ENCODE results near the gene HSF2BP. TPM values are rescaled to one million over a fixed set of nuclear protein-coding genes. Genes with fewer than 3 reads are reported as not detected.

The HSF2BP gene
- total RNA-seq, 1 experiment from 2014 or later: 1.5 TPM

- Histone ChIP-seq H3K9ac (ENCODE audit: extremely low read depth, insufficient read length, low read length) (no peak overlapping the region), H2AK5ac (ENCODE audit: insufficient read length, low read length) (no peak overlapping the region), H4K91ac (ENCODE audit: insufficient read length, low read depth, low read length) (no peak overlapping the region), H2BK12ac (ENCODE audit: insufficient read length, low read depth, low read length) (no peak overlapping the region), H3K79me2 (ENCODE audit: insufficient read depth, low read length) (no peaks in the 10 kb centered on the region), H3K79me1 (ENCODE audit: insufficient read depth, low read depth, low read length, poor library complexity, severe bottlenecking) (no peaks in the 10 kb centered on the region), H2AFZ (ENCODE audit: low read length) (no peak overlapping the region), H4K8ac (replicated peaks; ENCODE audit: insufficient read length, low read depth, low read length) (no peak overlapping the region), H3K4me1 (ENCODE audit: insufficient read depth, low read length) (no peaks in the 10 kb centered on the region), H3K4ac (ENCODE audit: low read depth, low read length) (no peak overlapping the region), H3T11ph (ENCODE audit: low read length) (no peak overlapping the region), H3K27me3 (ENCODE audit: insufficient read depth, low read length) (no peaks in the 10 kb centered on the region), H3K56ac (ENCODE audit: insufficient read length, low read depth, low read length) (no peak overlapping the region), H3K27ac (ENCODE audit: insufficient read length, low read depth, low read length) (no peak overlapping the region), H3K18ac (ENCODE audit: insufficient read length, low read depth, low read length) (no peak overlapping the region), H3K4me2 (ENCODE audit: insufficient read depth, insufficient read length, low read length) (no peak overlapping the region), H3K23ac (ENCODE audit: insufficient read length, low read depth, low read length) (no peak overlapping the region), H2BK20ac (ENCODE audit: low read depth, low read length, poor library complexity, severe bottlenecking) (no peak overlapping the region), H2BK120ac (ENCODE audit: low read depth, low read length, poor library complexity, severe bottlenecking) (no peak overlapping the region), H4K20me1 (ENCODE audit: control insufficient read depth, insufficient read depth, insufficient read length) (no peaks in the 10 kb centered on the region), H2BK5ac (ENCODE audit: insufficient read length, low read length) (no peak overlapping the region), H2BK15ac (ENCODE audit: low read depth, low read length) (no peak overlapping the region), H4K5ac (ENCODE audit: insufficient read length, low read depth, low read length) (no peak overlapping the region), H3K9me3 (ENCODE audit: control insufficient read depth, low read depth, low read length) (no peaks in the 10 kb centered on the region), H3K23me2 (ENCODE audit: insufficient read length, low read depth, low read length, poor library complexity, severe bottlenecking) (no peaks in the 10 kb centered on the region), H3K14ac (ENCODE audit: insufficient read depth, low read length) (no peak overlapping the region)
- H3K4me1 Mint-ChIP-seq: no peaks in the 10 kb centered on the region
- H3K9me3 Mint-ChIP-seq: peaks cover 0 to 1% of the 10 kb centered on the region in 2 experiments; a peak in 1 of 5 replicates
- TF ChIP-seq CTCF (conservative IDR thresholded peaks at IDR 0.05): no peak
- WGBS (ENCODE audit: extremely low coverage, insufficient read length, low lambda C conversion rate): no CpG with 5 or more reads among the region's 7 CpGs
- H3K27me3 Mint-ChIP-seq (ENCODE audit: low read depth): peaks cover 2% of the 10 kb centered on the region; the same call in 1 of the 2 replicates
- no peaks in the 10 kb centered on the region; a peak in 1 of 7 replicates for H3K36me3 Mint-ChIP-seq (ENCODE audit: insufficient read depth in 1 of 3, low read depth in 3 of 3)
- no peak overlapping the region for H3K27ac Mint-ChIP-seq
- H3K4me3 Mint-ChIP-seq: no peak overlapping the region
- DNase-seq: no peak
Observed at GRCh38 chr21:43635436-43635835, 23.9 kb downstream of the HSF2BP start.
